Measurements from ENCODE around the gene NHSL1.

The NHSL1 gene

DNA sequence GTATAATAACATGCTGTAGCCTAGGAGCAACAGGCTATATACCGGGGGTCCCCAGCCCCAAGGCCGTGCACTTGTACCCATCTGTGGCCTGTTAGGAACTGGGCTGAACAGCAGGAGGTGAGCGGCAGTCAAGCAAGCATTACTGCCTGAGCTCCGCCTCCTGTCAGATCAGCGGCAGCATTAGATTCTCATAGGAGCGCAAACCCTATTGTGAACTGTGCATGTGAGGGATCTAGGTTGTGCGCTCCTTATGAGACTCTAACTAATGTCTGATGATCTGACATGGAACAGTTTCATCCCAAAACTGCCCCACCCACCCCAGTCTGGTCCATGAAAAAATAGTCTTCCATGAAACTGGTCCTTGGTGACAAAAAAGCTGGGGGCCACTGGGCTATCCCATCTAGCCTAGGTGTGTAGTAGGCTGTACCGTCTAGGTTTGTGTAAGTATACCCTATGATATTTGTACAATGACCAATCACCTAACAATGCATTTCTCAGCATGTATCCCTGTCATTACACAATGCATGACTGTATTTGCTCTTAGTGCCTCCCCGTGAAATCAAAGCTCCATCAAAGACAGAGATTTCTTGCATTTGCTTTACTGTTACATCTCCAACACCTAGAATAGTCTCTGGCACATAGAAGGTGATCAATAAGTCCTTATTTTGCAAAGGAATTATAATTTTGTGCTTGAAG lies 30.8 kb downstream of the NHSL1 start:
- no peak for DNase-seq (ENCODE audit: low read depth in 2 of 3, low spot score in 1 of 3)

- DNase-seq (ENCODE audit: low read depth in 2 of 3, low spot score in 1 of 3): no peak
Observed at GRCh38 chr6:138467901-138468300, 31.4 kb downstream of the NHSL1 start.

DNA sequence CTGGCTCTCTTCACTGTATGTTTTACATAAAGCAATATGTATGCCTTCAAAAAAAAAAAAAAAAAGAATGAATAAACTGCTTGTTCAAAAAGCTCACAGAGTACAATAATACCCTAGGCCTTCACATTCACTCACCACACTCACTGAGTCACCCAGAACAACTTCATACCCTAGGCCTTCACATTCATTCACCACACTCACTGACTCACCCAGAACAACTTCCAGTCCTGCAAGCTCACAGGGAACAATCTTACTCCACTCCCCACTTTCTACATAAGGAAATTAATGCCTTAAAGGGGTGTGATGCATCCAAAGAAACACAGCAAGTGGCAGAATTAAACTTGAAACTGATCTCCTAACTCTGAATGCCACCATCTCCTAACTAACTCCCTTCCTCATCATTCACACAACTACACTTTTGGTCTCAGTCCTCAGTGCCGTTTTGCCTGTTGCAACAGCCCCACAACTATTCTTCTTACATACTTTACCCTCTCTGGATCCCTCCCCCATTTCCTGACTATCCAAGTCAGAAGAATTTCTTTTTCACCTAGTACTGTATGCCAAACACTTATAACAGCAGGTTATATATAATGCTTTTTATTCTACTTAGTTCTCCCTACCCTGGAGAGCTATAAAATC lies 34.2 kb downstream of the NHSL1 start:
- no peak for DNase-seq (ENCODE audit: low read depth in 2 of 3, low spot score in 1 of 3)

- no peak for DNase-seq (ENCODE audit: low read depth in 2 of 3, low spot score in 1 of 3)
Observed at GRCh38 chr6:138464085-138464484, 35.2 kb downstream of the NHSL1 start.

- DNase-seq (ENCODE audit: low read depth in 2 of 3, low spot score in 1 of 3): no peak
Observed at GRCh38 chr6:138461647-138462046, 37.6 kb downstream of the NHSL1 start.

- no peak for DNase-seq (ENCODE audit: low read depth in 2 of 3, low spot score in 1 of 3)
Observed at GRCh38 chr6:138456401-138456790, 42.9 kb downstream of the NHSL1 start.

DNA sequence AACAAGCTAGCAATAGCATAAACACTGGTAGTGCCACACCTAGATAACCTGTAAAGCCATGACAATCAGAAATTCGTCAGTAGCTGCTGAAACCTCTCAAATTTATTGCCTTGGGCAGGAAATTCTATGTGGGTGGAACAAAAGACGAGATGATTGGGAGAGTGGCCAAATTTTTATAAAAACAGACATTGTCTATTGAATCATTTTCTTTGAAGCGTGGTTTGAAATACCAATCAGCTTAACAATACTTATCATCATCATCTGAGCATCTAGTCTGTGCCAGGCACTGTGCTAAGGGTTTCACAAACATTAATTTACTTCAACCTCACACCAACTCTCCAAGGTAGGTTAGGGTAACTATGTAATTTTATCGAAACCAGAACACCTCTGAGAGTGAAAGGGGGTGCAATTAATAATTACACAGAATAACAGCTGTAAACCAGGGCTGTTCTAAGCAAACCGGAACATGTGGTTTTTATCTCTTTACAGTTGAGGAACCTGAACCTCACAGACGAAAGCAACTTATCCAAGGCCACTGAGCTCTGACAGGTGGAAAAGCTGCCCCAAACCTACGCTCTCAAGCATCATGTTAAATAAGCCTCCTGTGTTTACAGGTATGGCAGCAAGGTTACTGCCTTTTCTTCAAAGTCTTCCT lies 43.4 kb downstream of the NHSL1 start:
- DNase-seq (ENCODE audit: low read depth in 2 of 3, low spot score in 1 of 3): no peak

- DNase-seq (ENCODE audit: low read depth in 2 of 3, low spot score in 1 of 3): peak in 2 of 3 donors; percentile 22 to 40
Observed at GRCh38 chr6:138454981-138455706, 44.1 kb downstream of the NHSL1 start.

- no peak for DNase-seq (ENCODE audit: low read depth in 2 of 3, low spot score in 1 of 3)
Observed at GRCh38 chr6:138451043-138451442, 48.3 kb downstream of the NHSL1 start.

- no peak for DNase-seq (ENCODE audit: low read depth in 2 of 3, low spot score in 1 of 3)
Observed at GRCh38 chr6:138450445-138450844, 48.8 kb downstream of the NHSL1 start.

DNA sequence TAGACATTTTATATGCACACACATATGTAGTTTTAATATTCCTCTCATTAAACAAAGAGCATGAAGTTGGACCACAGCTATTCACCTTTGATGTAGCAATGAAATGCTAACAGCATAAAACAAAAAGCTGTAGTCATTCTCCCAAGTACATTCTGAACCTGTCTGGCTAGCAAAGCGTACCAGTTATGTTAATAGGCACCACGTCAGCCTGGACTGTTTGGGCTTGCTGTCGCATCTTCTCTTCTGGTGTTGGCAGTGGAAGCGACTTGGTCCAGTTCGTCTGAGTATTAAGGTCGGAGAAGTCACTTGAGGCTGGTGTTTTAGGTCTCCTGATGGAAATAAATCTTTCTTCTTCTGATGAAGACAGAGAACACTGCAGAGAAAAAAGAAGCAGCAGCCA lies 52.5 kb downstream of the NHSL1 start:
- no peak for DNase-seq (ENCODE audit: low read depth in 2 of 3, low spot score in 1 of 3)

GRCh38 chr6:138443979-138444378 lies 55.3 kb downstream of the NHSL1 start:
- no peak for DNase-seq (ENCODE audit: low read depth in 2 of 3, low spot score in 1 of 3)

DNA sequence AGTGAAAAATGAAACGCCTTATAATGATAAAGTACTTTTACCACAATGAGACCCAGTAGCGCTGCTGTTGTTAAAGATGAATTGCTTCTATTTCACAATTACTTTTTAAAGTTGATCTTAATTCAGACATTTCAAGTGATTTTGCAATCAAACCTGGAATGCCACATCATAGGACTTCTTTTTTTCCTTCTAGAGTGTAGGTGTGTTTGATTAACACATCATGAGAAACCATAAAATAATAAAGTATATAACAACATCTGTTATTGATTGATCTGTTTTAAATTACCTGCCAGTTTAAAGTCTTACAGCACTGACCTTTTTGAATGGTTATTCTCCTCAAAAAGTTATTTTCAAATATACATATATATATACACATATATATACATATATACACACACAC lies 56.6 kb downstream of the NHSL1 start:
- DNase-seq (ENCODE audit: low read depth in 2 of 3, low spot score in 1 of 3): no peak

GRCh38 chr6:138441965-138442364 lies 57.3 kb downstream of the NHSL1 start:
- no peak for DNase-seq (ENCODE audit: low read depth in 2 of 3, low spot score in 1 of 3)

GRCh38 chr6:138440758-138441357 lies 58.4 kb downstream of the NHSL1 start:
- DNase-seq (ENCODE audit: low read depth in 2 of 3, low spot score in 1 of 3): no peak

DNA sequence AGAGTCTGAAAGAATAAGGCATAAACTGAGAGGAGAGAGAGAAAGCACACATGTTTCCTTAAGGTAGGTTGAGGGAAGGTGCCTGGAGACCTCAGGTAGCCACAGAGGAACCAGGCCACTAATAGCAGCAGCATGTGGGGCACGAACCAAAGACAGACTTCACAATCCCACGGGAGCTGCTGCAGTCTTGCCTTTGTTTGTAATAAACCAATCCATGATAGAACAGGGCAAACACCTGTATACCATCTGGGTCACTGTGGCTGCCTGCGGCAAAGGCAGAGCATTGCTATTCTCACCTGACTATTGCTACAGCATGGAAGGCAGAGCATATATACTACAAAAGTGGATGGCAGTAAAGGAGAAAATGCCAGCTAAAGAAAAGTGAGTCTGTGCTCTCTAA lies 59.0 kb downstream of the NHSL1 start:
- no peak for DNase-seq (ENCODE audit: low read depth in 2 of 3, low spot score in 1 of 3)

- no peak for DNase-seq (ENCODE audit: low read depth in 2 of 3, low spot score in 1 of 3)
Observed at GRCh38 chr6:138439546-138439945, 59.7 kb downstream of the NHSL1 start.

DNA sequence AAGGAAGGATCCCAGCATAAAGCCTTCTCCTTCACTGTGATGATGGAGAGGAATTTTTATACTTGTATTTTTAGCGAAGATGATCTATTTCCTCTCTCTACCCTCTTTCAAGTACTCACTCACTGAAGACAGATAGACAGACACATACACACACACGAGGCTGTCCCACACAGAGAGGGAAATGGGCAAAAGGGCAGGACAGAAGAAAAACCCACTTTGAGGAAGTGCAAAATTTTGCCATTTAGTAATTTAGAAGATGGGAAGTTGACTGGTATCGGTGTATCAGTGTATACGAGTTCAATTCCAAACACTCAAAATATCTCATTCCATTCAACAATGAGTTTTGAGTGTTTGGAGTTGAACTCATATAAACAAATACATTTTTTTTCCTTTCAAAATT lies 64.4 kb downstream of the NHSL1 start:
- no peak for DNase-seq (ENCODE audit: low read depth in 2 of 3, low spot score in 1 of 3)

- DNase-seq (ENCODE audit: low read depth in 2 of 3, low spot score in 1 of 3): no peak
Observed at GRCh38 chr6:138434096-138434495, 65.2 kb downstream of the NHSL1 start.

DNA sequence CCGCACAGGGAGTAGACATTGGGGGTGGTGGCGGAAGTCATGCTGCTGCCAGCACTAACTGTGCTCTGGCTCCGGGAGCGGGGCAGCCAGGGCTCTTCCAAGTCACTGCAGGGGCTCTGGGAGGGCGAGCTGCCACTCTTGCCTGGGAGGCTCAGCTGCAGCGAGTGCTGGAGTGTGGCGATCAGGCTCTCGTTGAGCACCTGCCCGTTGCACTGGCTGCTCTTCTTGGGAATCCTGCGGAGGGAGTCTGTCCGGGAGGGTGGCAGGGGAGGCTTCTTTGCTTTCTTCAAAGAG lies 67.3 kb downstream of the NHSL1 start:
- DNase-seq (ENCODE audit: low read depth in 2 of 3, low spot score in 1 of 3): no peak

GRCh38 chr6:138431256-138432062 lies 67.8 kb downstream of the NHSL1 start:
- no peak for DNase-seq (ENCODE audit: low read depth in 2 of 3, low spot score in 1 of 3)
